Type B pancreatic cell (in vitro differentiated cells): ENCODE results near the gene GGA2. TPM values are rescaled to one million over a fixed set of nuclear protein-coding genes. Genes with fewer than 3 reads are reported as not detected.
"Not testable (repeated sequence)": the region's sequence is repeated elsewhere in the genome, so short reads cannot be mapped to it uniquely, and the experiment has no call there.

ENCODE experiments used
- DNase-seq: peaks from one replicate; pipeline ENCODE4 v3.0.0; 2021; ENCODE audit warnings: mixed read lengths; ENCODE audit not compliant: unreplicated experiment; ENCODE audit errors: extremely low spot score
- H3K27ac Mint-ChIP-seq: 2 replicates; pipeline ENCODE4 v1.8.0; 2021; ENCODE audit warnings: mild to moderate bottlenecking, mixed read lengths
- H3K27me3 Mint-ChIP-seq: 2 replicates; pipeline ENCODE4 v1.8.0; 2021; ENCODE audit warnings: mixed read lengths
- H3K36me3 Mint-ChIP-seq: 2 replicates; pipeline ENCODE4 v1.8.0; 2021; ENCODE audit warnings: mixed read lengths
- H3K4me1 Mint-ChIP-seq: one replicate; pipeline ENCODE4 v1.8.0; 2021; ENCODE audit warnings: mixed read lengths; ENCODE audit not compliant: unreplicated experiment
- H3K4me3 Mint-ChIP-seq: 2 replicates; pipeline ENCODE4 v1.8.0; 2021; ENCODE audit warnings: mild to moderate bottlenecking, mixed read lengths
- H3K9me3 Mint-ChIP-seq: 2 replicates; pipeline ENCODE4 v1.8.0; 2021; ENCODE audit warnings: mixed read lengths
- total RNA-seq: library from RNA; stranded (reverse); gene quantifications from 2 replicates; pipeline ENCODE4 v1.2.1, GENCODE V29; 2021; ENCODE audit warnings: low replicate concordance
- TF ChIP-seq, protein P1 (sequence below): fragments of 200-600 bp; sonication (generic); conservative IDR thresholded peaks from 2 replicates; pipeline ENCODE4 v1.5.0; 2021; ENCODE audit warnings: antibody characterized with exemption, mild to moderate bottlenecking

Gene GGA2
- total RNA-seq, 1 donor from 2014 or later: 105 TPM

GRCh38 chr16:23478566-23478965 is 31.7 kb downstream of the GGA2 start:
- Mint-ChIP-seq H3K9me3 (no peaks in the 10 kb centered on the region), H3K27ac (no peak overlapping the region), H3K4me3 (no peak overlapping the region), H3K27me3 (no peaks in the 10 kb centered on the region), H3K36me3 (peaks cover 25% of the 10 kb centered on the region), H3K4me1 (no peaks in the 10 kb centered on the region)
- DNase-seq: no peak
- TF ChIP-seq, protein P1, sequence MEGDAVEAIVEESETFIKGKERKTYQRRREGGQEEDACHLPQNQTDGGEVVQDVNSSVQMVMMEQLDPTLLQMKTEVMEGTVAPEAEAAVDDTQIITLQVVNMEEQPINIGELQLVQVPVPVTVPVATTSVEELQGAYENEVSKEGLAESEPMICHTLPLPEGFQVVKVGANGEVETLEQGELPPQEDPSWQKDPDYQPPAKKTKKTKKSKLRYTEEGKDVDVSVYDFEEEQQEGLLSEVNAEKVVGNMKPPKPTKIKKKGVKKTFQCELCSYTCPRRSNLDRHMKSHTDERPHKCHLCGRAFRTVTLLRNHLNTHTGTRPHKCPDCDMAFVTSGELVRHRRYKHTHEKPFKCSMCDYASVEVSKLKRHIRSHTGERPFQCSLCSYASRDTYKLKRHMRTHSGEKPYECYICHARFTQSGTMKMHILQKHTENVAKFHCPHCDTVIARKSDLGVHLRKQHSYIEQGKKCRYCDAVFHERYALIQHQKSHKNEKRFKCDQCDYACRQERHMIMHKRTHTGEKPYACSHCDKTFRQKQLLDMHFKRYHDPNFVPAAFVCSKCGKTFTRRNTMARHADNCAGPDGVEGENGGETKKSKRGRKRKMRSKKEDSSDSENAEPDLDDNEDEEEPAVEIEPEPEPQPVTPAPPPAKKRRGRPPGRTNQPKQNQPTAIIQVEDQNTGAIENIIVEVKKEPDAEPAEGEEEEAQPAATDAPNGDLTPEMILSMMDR: no peak

DNA sequence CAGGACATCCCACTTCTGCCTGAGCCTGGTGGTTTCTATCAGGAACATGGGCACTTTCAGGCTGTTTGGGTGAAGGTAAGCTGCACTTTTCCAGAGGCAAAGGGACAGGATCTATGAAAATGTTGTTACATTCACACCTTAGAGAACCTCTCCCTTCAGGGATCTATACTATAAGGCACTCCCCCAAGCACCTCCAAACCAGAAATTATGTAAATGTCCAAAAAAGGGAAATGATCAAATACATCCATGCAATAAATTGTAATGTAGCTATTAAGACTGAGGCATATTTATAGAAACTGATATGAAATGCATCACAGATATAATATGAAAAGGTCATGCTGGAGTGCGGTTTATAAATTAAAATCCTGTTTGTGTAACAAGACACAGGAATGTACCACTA is 34.0 kb downstream of the GGA2 start:
- TF ChIP-seq, protein P1: no peak
- no peaks in the 10 kb centered on the region for H3K4me1 Mint-ChIP-seq
- H3K27ac Mint-ChIP-seq: no peak overlapping the region
- no peak overlapping the region for H3K4me3 Mint-ChIP-seq
- peaks cover 21% of the 10 kb centered on the region for H3K36me3 Mint-ChIP-seq
- DNase-seq: no peak
- H3K27me3 Mint-ChIP-seq: no peaks in the 10 kb centered on the region
- no peaks in the 10 kb centered on the region for H3K9me3 Mint-ChIP-seq

DNA sequence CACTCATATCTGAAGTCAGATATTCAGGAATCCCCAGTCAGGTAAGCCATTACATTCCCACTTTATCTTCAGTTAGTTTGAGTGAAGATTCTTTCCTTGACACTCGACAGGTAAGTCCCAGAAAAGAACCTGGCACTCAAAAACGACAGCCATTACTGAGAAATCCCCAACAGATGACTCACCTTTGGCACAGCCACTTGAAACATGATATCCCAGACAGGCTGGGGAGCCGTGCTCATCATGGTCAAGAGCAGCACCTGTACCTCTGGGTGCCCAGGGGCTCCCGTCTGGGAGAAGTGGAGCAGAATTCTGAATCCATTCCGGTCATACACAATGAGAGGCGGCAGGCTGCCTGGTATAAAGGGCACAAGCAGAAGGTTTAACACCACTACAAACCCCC is 40.5 kb downstream of the GGA2 start:
- Mint-ChIP-seq H3K4me1 (no peaks in the 10 kb centered on the region), H3K9me3 (no peaks in the 10 kb centered on the region), H3K36me3 (peaks cover 20% of the 10 kb centered on the region), H3K4me3 (no peak overlapping the region), H3K27ac (no peak overlapping the region), H3K27me3 (no peaks in the 10 kb centered on the region)
- no peak for DNase-seq
- TF ChIP-seq, protein P1: no peak

DNA sequence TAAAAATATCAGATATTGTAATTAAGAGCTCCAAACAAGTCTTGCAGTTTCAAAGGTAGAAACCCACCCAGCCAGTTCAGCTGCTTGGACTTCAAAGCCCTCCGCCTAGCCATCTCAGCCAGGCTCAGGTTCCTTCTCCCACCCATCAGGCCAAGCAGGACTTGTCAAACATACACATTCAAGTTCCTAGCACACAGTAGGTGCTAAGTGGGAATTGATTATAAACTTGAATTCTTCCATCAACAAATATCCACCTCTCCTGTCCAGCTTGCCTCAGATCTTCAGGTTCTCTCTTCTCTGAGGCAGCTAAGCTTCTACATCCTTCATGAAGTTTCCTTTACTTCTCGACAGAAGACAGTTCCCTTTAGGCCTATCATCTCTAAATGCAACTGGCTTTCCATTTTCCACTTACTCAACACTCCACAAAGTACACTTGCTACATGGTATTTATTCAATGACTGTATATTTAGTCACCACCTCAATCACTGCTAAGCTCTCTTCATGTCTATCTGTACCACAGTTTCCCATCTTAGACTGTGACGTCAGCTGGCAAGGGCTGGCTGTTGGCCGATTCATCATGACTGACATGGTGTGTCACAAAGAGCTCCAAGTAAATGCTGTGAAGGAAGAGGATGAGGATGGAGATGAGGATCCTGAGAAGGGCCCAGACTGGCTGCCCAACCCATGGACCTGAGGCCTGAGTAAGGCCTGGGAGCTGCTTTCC is 44.0 kb downstream of the GGA2 start:
- DNase-seq: no peak
- H3K36me3 Mint-ChIP-seq: peaks cover 16% of the 10 kb centered on the region

GRCh38 chr16:23465179-23465578 is 45.1 kb downstream of the GGA2 start:
- H3K36me3 Mint-ChIP-seq: peaks cover 14% of the 10 kb centered on the region
- H3K4me1 Mint-ChIP-seq: no peaks in the 10 kb centered on the region
- H3K9me3 Mint-ChIP-seq: no peaks in the 10 kb centered on the region
- no peak for DNase-seq
- no peak overlapping the region for H3K27ac Mint-ChIP-seq
- TF ChIP-seq, protein P1: no peak
- no peaks in the 10 kb centered on the region for H3K27me3 Mint-ChIP-seq
- H3K4me3 Mint-ChIP-seq: no peak overlapping the region

More for the DNA sequence above, 44.0 kb downstream of the GGA2 start:
- H3K27ac Mint-ChIP-seq: no peak overlapping the region
- H3K4me3 Mint-ChIP-seq: no peak overlapping the region
- H3K4me1 Mint-ChIP-seq: no peaks in the 10 kb centered on the region
- TF ChIP-seq, protein P1: no peak
- H3K27me3 Mint-ChIP-seq: no peaks in the 10 kb centered on the region
- no peaks in the 10 kb centered on the region for H3K9me3 Mint-ChIP-seq

GRCh38 chr16:23464196-23464595 is 46.1 kb downstream of the GGA2 start:
- TF ChIP-seq, protein P1: no peak
- Mint-ChIP-seq H3K36me3 (peaks cover 8% of the 10 kb centered on the region), H3K4me1 (no peaks in the 10 kb centered on the region), H3K27me3 (no peaks in the 10 kb centered on the region), H3K27ac (no peak overlapping the region), H3K9me3 (no peaks in the 10 kb centered on the region), H3K4me3 (no peak overlapping the region)
- no peak for DNase-seq

DNA sequence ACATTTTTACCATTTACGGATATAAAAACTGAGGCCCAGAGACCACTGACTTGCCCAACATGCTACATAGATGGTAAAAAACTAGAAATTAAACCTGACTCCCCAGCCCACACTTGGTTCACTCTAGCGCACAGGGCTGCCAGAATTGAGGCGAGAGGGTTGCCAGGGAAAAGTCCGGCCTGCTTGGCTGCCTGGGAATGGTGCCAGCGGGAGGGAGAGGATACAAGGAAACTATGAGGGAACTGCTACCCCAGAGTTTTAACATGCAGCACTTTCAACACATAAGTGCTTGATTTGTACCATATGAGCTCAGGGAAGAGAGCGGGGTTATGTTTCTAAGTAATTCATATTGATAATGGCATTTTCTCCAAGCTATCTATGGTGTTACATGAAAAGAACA is 47.3 kb downstream of the GGA2 start:
- H3K9me3 Mint-ChIP-seq, H3K4me3 Mint-ChIP-seq, H3K4me1 Mint-ChIP-seq, H3K27ac Mint-ChIP-seq, DNase-seq, H3K27me3 Mint-ChIP-seq, H3K36me3 Mint-ChIP-seq: not testable (repeated sequence)
